ENCODE results near the gene SLC26A8. TPM values are rescaled to one million over a fixed set of nuclear protein-coding genes. Genes with fewer than 3 reads are reported as not detected.
"Not testable (repeated sequence)": the region's sequence is repeated elsewhere in the genome, so short reads cannot be mapped to it uniquely, and the experiment has no call there.

Gene SLC26A8
- total RNA-seq, 1 experiment from 2014 or later = not detected

DNA sequence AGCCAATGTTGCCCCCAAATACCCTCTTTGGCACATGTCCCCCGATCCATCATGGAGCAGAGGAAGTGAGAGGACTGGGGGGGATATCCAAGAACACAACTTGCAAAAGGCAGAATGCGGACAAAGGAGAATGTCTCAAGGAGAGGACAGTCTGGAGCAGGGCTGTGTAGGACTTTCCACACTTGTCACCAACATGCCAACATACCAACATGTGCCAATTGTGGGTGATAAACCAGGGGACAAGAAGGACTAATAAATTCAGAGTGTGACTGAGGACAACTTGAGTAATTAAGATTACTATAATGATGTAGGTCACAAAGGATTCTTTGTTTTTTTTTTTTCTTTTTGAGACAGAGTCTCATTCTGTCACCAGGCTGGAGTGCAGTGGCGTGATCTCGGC, 8.8 kb downstream of the SLC26A8 start:
- DNase-seq (ENCODE audit: low spot score) = no peak

- no peak for DNase-seq (ENCODE audit: low spot score)
Observed at GRCh38 chr6:36000451-36000850, 24.0 kb downstream of the SLC26A8 start.

- no peak for DNase-seq (ENCODE audit: low spot score)
Observed at GRCh38 chr6:35993150-35993549, 31.3 kb downstream of the SLC26A8 start.

GRCh38 chr6:35988047-35988446, 36.4 kb downstream of the SLC26A8 start:
- DNase-seq (ENCODE audit: low spot score) = not testable (repeated sequence)

DNA sequence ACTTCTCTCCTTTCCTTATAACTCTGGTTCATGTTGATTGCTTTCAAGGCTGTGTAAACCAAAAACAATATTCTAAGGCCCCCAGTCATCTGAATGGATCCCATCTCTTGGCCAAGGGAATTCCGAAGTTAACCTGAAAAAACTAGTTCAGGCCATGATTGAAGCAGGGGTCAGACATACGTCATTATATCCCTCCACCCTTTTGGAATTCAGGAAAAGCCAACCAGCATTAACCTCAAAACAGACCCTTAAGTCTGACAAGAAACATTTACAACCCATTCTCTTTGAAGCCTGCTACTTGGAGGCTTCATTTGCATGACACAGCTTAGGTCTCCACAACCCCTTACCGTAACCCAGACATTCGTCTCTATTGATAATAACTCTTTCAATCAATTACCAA, 39.7 kb downstream of the SLC26A8 start:
- DNase-seq (ENCODE audit: low spot score) = no peak

GRCh38 chr6:35980991-35981645, 43.3 kb downstream of the SLC26A8 start:
- DNase-seq (ENCODE audit: low spot score) = no peak

DNA sequence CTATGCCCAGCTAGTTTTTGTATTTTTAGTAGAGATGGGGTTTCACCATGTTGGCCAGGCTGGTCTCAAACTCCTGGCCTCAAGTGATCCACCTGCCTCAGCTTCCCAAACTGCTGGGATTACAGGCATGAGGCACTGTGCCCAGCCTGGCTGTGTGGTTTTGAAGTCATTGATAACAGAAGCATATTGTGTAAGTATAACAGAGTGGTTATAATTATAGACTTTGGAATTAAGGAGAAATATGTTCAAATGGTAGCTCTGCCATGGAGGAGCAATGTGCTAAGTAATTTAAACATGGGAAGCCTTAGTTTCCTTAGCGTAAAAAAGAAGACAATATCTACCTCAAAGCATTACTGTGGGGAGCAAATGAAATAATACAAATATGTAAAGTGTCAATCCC, 44.3 kb downstream of the SLC26A8 start:
- DNase-seq (ENCODE audit: low spot score) = not testable (repeated sequence)

GRCh38 chr6:35977308-35977707, 47.1 kb downstream of the SLC26A8 start:
- DNase-seq (ENCODE audit: low spot score) = no peak

DNA sequence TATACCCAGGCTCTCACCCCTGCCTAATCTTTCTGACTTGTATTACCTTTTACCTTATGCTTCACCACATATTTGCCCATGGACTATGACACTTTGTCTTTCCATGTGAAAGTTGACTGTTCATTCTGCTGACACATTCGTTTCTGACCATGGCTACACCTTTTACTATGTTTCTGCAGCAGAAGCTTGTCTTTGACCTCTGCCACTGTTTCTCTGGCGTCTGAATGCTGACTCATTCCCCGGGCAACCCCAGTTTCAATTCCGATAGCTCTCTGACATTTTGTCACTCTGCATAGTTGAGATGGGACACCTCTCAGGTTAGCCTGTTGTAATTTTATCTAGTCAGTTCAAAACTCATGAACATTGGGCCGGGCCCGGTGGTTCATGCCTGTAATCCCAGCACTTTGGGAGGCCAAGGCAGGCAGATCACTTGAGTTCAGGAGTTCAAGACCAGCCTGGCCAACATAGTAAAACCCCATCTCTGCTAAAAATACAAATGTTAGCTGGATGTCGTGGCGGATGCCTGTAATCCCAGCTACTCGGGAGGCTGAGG, 50.7 kb downstream of the SLC26A8 start:
- no peak for DNase-seq (ENCODE audit: low spot score)

DNA sequence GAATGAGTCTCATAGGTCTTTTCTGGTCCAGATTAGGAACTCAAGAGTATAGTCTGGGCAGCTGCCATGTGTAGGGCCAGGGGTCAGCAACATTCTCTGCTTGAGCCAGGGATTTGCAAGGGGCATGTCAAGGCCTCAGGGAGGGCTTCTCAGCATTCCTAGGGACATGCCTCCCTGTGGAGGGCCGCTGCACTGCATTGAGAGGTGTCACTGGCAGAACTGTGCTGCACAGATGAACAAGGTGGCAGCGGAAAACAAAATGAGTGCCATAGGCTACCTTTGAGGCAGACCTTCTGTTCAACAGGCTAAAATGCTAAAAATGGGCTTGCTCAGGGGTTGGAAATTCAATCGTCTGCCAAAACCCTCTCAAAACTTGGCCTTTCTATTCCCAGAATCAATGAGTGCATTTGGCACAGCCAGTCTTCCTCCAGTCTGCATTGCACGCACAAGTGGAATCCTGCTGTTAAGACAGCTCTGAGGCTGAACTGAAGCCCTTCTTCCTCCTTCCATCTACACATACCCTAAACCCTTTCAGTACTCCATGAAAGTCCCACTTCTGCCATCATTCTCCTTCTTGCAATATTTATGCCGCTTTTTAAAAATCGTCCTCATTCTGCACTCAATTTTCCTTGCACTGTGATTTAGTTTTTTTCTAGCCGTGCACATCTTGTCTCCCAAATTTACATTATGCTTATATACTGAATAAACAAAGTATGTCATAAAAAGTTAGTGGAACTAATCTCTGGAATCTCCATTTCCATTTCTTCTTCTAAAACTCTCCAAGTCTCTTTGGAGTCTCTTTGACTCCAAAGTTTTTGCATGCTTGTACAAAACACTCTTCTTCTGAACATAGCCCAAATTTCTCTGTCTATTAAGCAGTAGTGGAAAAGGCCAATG, 51.7 kb downstream of the SLC26A8 start:
- no peak for DNase-seq (ENCODE audit: low spot score)

DNA sequence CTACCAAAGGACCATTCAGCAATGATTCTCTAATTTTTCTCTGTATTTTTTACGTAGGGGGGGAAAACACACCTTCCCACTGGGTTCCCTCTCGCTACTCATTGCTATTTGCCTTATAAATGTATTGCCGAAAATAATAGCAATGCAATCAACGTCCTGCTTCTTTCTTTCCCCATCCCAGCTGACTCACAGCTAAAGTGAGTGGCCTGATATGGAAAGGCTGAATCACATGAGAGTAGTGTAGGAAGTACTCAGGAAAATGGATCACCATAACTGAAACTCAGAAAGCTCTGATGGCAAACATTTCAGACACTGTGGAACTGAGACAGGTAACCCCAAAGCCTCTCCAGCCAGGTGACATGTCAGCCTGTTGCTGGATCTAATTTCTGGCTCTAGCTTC, 54.3 kb downstream of the SLC26A8 start:
- DNase-seq (ENCODE audit: low spot score) = peak; percentile 22

DNA sequence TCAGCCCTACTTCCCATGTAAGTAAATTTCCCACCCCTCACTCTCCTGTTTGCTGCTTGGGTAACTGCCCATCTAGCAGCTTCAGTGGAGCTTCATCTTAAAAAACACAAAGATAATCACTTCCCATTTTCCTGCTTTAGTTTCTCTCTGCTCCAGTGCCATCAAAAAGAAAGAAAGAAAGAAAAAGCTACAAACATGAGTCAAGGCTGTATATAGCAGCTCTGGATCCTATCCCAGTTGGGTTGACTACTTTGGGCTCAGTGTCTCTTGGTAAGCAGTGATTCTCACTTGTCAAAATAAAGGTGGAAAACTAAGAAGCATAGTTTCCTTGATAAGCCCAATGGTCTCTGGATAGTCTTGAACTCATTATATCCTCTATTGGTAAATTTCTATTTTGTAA, 54.8 kb downstream of the SLC26A8 start:
- DNase-seq (ENCODE audit: low spot score) = no peak

DNA sequence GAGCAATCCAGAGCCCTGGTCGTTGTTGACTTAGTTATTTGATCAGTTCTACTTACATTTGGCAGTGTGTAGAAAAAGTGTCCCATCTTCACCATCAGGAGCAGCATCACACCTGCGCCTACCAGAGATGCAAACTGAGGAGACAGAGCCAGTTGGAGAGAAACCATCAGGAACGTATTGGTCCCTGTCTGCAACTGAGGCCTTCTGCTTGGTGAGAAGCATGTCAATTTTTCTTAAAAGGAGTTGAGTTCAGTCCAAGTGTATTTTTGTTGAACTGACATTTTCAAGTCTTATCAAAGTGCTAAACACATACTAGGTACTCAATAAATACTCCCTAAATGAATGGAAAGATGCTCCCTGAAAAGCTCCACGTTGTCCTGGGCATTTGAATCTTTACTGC, 55.6 kb downstream of the SLC26A8 start:
- DNase-seq (ENCODE audit: low spot score) = no peak

DNA sequence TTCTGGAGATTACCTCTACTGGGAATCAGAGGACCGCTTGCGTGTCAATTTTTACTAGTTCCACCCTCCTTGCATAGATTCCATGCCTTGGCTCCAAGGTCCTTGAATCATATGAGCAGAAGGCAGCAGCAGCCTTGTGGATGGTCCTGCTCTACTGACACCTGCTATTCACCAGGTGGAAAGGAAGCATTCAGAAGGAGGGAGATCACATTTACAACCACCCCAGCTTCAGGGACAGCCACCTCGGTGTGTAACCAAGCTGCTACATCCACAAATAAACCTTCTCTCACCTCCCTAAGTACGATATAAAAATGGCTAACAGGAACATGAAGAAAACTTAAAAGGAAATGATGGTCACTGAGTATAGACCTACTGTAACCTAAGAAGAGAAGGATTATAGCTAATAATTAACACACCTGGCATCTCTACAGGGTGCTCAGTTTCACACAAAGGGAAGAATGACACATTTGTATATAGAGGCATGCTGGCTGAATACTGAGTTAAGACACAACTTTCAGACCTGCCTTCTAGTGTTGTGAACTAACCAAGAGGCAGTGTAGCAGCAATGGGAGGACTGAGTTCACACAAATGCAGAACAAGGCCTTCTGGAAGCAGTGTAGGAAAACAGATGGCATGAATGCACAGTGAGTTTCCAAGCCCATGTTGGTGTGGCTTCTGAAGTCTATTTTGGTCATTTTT, 57.2 kb downstream of the SLC26A8 start:
- DNase-seq (ENCODE audit: low spot score) = no peak

DNA sequence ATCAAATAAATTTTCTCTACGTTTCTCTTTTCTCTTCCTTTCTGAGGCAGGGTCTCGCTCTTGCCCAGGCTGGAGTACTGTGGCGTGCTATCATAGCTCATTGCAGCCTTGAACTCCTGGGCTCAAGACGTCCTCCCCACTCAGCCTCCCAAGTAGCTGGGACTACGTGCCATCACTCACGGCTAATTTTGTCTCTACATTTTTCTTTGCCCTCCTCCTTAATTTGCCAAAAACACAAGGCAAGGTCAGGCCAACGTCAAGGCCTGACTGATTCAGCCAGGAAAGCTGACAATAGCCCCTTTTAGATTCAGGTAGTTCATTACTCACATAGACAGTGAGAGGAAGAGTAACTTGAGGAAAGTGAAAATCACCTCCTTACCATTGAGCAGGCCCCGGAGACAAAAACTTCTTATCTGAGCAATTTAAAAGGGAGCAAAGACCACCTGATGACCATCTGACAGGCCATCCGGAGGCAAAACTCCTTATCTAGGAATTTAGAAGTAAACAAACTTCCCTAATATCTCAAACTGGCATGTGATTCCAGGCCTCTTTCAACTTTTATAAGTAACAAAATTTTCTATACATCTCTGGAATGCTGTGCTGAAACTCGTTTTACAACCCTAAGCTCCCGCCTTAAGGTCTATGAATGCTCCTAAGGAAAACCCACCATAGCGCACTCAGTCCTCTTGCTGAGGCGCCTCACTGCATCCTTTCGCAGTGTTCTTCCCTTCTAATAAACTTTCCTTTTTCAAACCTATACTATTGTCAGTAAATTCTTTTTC, 61.5 kb downstream of the SLC26A8 start:
- no peak for DNase-seq (ENCODE audit: low spot score)

DNA sequence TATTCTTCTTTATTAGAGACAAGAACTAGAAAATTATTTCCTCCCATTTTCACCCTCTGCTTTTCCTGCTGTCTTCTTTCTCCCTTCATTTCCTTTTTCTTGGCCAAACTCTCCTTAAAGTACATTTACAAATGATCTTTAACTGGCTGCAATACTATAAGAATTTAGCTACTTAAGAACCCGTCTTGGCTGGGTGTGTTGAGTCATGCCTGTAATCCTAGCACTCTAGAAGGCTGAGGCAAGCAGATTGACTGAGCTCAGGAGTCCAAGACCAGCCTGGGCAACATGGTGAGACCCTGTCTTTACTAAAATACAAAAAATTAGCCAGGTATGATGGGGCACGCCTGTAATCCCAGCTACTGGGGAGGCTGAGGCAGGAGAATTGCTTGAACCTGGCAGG, 64.3 kb downstream of the SLC26A8 start:
- DNase-seq (ENCODE audit: low spot score) = no peak

GRCh38 chr6:35955970-35956369, 68.5 kb downstream of the SLC26A8 start:
- no peak for DNase-seq (ENCODE audit: low spot score)

GRCh38 chr6:35955521-35955920, 68.9 kb downstream of the SLC26A8 start:
- DNase-seq (ENCODE audit: low spot score) = no peak

DNA sequence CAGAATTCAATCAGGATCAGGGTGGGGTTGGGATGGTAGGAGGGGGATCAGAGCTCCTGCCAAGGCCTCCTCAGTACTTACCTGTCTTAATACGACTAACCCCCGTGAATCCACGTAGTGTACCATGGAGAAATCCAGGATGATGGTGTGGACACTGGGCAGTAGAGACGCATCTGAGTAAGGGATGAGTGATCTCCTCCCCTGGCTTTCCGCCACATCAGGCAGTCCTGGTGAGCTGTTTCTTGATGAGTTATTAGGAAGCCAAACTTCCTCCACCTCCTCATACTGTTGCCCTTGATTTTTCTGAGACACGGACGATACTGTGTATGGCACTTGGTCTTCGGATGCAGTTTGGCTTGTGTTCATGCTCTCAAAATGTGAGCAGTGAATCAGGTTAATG, 69.4 kb downstream of the SLC26A8 start:
- peak; percentile 36 for DNase-seq (ENCODE audit: low spot score)

GRCh38 chr6:35954333-35954732, 70.1 kb downstream of the SLC26A8 start:
- no peak for DNase-seq (ENCODE audit: low spot score)

DNA sequence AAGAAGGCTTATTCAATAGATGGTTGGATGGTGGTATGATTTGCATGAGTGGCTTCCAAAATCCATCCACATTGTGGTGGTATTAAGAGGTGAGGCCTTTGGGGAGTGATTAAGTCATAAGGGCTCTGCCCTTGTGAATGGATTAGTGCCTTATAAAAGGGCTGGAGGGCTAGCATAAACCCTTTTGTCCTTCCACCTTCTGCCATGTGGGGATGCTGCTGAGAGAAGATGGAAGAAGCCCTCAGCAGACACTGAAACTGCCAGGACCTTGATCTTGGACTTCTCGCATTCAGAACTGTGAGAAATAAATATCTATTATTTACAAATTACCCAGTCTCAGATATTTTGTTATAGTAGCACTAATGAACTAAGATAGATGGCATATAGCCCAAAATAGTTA, 75.7 kb downstream of the SLC26A8 start:
- DNase-seq (ENCODE audit: low spot score) = peak; percentile 9

GRCh38 chr6:35945650-35946025, 78.8 kb downstream of the SLC26A8 start:
- DNase-seq (ENCODE audit: low spot score) = no peak
